Colon (tissue), 2 donors: ENCODE results near the gene PNPLA7.

ENCODE experiments used
- FAIRE-seq: peaks from 2 replicates; lab custom pipeline; 2012; peaks lifted over from hg19 to GRCh38; lab: Jason Lieb, UNC
- donor health status: control.
- donor health status: control.

PNPLA7 gene

GRCh38 chr9:137494104-137494544 lies 56.1 kb downstream of the PNPLA7 start:
- FAIRE-seq = no peak

GRCh38 chr9:137493364-137494103 lies 56.7 kb downstream of the PNPLA7 start:
- FAIRE-seq = no peak

DNA sequence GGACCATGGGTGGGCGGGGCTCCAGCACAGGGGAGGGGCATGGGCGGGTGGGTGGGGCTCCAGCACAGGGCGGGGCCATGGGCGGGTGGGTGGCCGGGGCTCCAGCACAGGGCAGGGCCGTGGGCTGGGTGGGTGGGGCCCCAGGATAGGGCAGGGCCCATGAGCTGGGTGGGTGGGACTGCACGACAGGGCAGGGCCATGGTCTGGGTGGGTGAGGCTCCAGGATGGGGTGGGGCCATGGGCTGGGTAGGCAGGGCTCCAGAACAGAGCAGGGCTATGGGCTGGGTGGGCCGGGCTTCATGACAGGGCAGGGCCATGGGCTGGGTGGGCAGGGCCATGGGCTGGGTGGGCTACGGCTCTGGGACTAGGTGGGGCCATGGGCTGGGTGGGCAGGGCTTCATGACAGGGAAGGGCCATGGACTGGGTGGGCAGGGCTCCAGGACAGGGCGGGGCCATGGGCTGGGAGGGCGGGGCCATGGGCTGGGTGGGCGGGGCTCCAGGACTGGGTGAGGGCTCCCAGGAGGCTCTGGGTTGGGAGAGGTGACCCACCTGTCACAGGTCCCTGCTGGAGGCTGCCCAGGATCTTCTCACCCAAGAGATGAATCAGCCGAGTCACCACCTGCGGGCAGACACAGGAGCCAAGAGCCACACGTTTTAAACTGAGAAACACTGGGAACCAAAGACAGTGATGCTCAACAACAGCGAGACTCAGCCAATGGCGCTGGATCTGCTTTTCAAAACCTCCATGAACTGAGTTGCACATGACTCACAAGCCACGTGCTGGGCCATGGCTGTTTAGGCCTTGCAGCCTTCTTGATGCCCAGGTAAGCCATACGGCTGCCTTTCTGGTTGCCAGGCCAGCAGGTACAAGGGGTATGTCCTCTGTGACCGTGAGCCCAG lies 57.5 kb downstream of the PNPLA7 start:
- FAIRE-seq = no peak

GRCh38 chr9:137491735-137492432 lies 58.3 kb downstream of the PNPLA7 start:
- no peak for FAIRE-seq

GRCh38 chr9:137490532-137491186 lies 59.5 kb downstream of the PNPLA7 start:
- no peak for FAIRE-seq

GRCh38 chr9:137488906-137489305 lies 61.3 kb downstream of the PNPLA7 start:
- FAIRE-seq = no peak

DNA sequence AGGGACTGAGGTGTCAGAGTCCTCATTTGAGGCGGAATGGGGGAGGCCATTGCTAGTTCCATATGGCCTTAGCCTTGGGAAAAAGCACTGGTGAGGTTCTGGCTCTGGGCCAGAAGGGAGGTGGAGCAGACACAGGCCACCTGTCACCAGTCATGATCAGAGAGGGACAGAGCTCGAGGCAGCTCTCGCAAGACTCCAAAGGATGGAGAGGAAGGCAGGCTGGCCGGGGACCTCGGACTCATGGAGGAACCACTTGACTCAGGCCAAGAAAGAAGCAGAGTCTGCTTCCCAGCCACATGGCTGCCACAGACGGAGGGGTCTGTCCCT lies 61.9 kb downstream of the PNPLA7 start:
- no peak for FAIRE-seq

DNA sequence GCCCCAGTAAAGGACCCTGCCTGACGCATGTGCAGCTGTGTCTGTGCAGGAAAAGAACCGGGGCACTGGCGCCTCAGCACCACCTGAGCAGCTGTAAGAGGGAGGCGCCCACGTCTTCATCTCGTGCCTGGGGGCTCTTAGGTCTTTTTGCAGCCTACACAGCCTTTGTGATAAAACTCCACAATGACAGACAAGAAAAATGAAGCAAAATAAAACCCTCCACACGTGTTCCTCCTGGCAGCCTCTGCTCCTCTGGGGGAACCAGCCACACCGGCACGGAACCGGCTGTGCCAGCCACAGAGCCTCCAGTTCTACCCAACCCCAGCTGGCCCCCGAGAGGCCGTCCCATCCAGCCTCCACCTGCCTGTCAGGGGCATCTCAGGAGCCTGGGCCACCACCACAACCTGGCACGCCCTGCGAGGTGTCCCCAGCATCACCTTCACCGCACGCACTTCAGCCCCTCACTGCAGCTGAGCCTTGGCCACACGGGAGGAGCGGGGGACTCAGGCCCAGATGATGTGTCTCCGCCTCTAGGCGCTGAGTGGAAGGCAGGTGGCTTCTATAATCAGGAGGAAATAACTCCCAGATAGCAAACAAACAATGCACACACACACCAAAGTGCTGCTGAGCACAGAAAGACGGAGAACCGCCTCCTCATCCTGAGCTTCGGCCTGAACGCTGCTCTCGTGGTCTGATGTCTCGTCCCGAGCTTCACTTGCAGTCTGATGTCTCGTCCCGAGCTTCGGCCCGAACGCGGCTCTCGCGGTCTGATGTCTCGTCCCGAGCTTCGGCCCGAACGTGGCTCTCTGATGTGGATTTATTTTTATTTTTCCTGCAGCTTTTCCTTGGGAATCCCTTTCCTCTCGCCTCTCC lies 62.5 kb downstream of the PNPLA7 start:
- FAIRE-seq = no peak

GRCh38 chr9:137486545-137487453 lies 63.4 kb downstream of the PNPLA7 start:
- FAIRE-seq = no peak

GRCh38 chr9:137486141-137486490 lies 64.1 kb downstream of the PNPLA7 start:
- no peak for FAIRE-seq

- FAIRE-seq = no peak
Observed at GRCh38 chr9:137485343-137486140, 64.7 kb downstream of the PNPLA7 start.

DNA sequence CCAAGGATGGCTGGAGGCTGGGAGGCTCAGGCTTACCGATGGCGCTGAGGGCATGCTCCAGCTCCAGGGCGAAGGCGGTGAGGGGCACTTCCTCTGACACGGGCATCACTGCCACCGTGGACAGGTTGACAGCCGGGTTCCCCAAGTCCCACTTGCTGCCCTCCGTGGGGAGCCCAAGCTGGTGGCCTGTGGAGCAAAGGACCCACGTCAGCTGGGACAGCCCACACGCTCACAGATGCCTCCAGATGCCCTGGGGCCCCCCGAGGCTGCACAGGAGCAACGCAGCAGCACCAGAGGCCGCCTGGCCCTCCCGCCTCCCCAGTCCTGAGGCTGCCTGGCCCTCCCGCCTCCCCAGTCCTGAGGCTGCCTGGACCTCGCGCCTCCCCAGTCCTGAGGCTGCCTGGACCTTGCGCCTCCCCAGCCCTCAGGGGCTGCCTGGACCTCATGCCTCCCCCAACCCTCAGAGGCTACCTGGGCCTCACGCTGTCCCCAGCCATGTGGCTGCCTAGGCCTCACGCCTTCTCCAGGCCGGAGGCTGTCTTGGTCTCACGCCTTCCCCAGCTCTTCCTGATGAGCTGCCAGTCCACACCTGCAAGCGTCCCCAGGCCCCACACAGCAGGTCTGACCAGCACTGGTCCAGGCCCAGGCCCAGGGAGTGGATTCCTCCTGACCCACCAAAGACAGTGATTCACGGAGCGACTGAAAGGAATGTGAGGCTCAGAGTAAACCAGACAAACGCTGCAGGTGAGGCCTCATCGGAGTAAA lies 65.5 kb downstream of the PNPLA7 start:
- FAIRE-seq = no peak

- FAIRE-seq = no peak
Observed at GRCh38 chr9:137482094-137482781, 68.0 kb downstream of the PNPLA7 start.

DNA sequence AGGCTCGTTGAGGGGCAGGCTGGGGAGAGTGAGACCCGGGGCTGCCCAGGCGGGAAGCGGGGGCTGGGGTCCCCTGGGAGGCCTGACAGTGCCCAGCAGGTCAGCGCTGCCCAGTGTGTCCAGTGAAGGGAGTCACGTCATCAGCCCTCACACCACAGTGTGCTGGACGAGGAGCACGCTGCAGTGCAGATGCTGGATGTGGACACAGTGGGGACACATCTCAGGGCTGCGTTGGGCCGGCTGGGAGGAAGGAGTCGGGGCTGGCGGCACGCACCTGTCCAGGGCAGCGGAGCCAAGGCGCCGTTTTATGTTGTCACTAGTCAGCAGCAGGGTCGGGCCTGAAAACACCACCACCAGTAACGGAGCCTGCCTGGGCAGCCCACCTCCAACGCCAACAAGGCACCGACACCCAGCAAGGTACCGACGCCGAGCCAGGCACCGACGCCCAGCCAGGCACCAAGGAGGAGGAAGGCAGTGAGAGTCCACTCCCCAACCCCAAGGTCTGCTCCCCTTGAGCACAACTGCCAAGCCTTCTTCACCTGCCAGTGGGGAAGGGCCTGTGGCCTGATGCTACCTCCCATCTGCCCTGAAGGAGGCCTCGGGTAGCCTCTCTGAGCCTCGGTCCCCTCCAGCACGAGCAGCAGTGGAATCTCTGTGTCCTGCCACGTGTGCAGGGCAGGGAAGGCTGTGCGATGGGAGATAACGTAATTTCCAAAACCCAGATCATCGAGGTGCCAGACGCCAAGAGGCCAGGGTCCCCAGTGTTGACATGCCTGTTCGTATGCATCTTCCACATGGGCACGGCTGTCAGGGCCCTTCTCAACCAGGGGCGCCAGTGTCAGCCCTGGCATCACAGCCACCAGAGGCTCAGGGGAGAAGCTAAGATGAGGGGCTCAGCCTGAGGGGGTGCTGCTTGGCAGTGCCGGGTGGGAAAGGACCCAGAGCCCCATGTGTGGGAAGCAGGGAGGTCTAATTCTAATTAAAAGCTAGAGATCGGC lies 69.2 kb downstream of the PNPLA7 start:
- FAIRE-seq = no peak

GRCh38 chr9:137479892-137480685 lies 70.1 kb downstream of the PNPLA7 start:
- FAIRE-seq = no peak
